Right lobe of liver (tissue), 6 donors: ENCODE data around the gene BDH1. TPM values are rescaled to one million over a fixed set of nuclear protein-coding genes. Genes with fewer than 3 reads are reported as not detected.

Experiments
- ATAC-seq, 4 donors: fragments of 200-7000 bp; cut with Tn5 transposase; one replicate each; pipeline ENCODE4 v1.9.1; 2020; ENCODE audit warnings: mild to moderate bottlenecking in 4 of 4, moderate library complexity in 4 of 4
- DNase-seq, 3 donors: peaks; one replicate each; pipeline ENCODE4 v3.0.0-alpha.2; 2020
- H3K27ac ChIP-seq, 3 donors: fragments of 200-600 bp; one replicate each; pipeline ENCODE4 v1.8.0; 2022
- H3K27me3 ChIP-seq, 2 donors: fragments of 200-600 bp; one replicate each; pipeline ENCODE4 v1.8.0; 2022
- H3K36me3 ChIP-seq, 4 donors: fragments of 200-600 bp; sonication (generic) in 1 of 4; one replicate each; pipeline versions ENCODE4 v1.5.1 to v1.8.0; 2017 to 2022; ENCODE audit warnings: control low read depth in 1 of 4
- H3K4me1 ChIP-seq, 4 donors: fragments of 200-600 bp; sonication (generic) in 1 of 4; one replicate each; pipeline versions ENCODE4 v1.5.1 to v1.8.0; 2017 to 2022; ENCODE audit warnings: control low read depth in 1 of 4
- H3K4me3 ChIP-seq, 3 donors: fragments of 200-600 bp; one replicate each; pipeline ENCODE4 v1.8.0; 2022
- H3K9me3 ChIP-seq, 4 donors: fragments of 200-600 bp; sonication (generic) in 1 of 4; one replicate each; pipeline versions ENCODE4 v1.5.1 to v1.8.0; 2017 to 2022; ENCODE audit warnings: control low read depth in 1 of 4
- CTCF ChIP-seq, 4 donors: fragments of 200-600 bp in 3 of 4; fragments of 450-650 bp in 1 of 4; IDR thresholded peaks; one replicate each; pipeline versions ENCODE4 v1.5.1 to v1.8.0; 2016 to 2022; ENCODE audit warnings: antibody characterized with exemption in 4 of 4, mild to moderate bottlenecking in 2 of 4
- POLR2A ChIP-seq: fragments of 450-650 bp; IDR thresholded peaks from one replicate; pipeline ENCODE4 v1.6.1; 2017; ENCODE audit warnings: antibody characterized with exemption, mild to moderate bottlenecking
- WGBS: methylation state at CpG from one replicate; pipeline ENCODE4 v1.1.6; 2018; ENCODE audit warnings: low coverage, low lambda C conversion rate; ENCODE audit not compliant: insufficient coverage; ENCODE audit errors: missing lambda C conversion rate; 5-methylcytosine and 5-hydroxymethylcytosine counted together
- intact Hi-C, 2 donors: fragments of 100-400 bp; cut with DNase I; formaldehyde crosslinking; loops; one replicate each; pipeline versions ENCODE4 v1.11.2 to v1.14.1; 2022
- total RNA-seq, 6 experiments: library from RNA; depleted of rRNA in 2 of 6; stranded (reverse); fragments of >200 nt in 2 of 6; fragmentation: NEBNext Ultra II Directional in 3 of 6; extraction: Animal tissue kit (Norgen Biotek cat#: 25700) in 3 of 6; gene quantifications; one replicate each; pipeline versions ENCODE4 v1.1.0 to v1.2.4, GENCODE V29; 2016 to 2023
- donor health status: DM: no; HTN: yes; CAD: no.
- donor health status: DM: no; HTN: no; CAD: no.
- donor health status: DM: no; HTN: no; CAD: no.
- donor health status: DM: no; HTN: yes; CAD: no.
- donor health status: DM: no; HTN: yes; CAD: no.

The BDH1 gene
- total RNA-seq, 6 experiments from 2014 or later = 65.5 to 366 (median 233) TPM

- WGBS = 42% methylated on average over 5 of the region's 5 CpGs
- DNase-seq (no peak), ATAC-seq (no peak)
- H3K27me3 ChIP-seq = no peaks in the 10 kb centered on the region
- TF ChIP-seq CTCF (IDR thresholded peaks at IDR 0.05) = no peak
- TF ChIP-seq POLR2A = no peak
- H3K4me3 ChIP-seq = no peak overlapping the region
- no peaks in the 10 kb centered on the region for H3K9me3 ChIP-seq
- peaks cover 0 to 95% (median 30%) of the 10 kb centered on the region in 4 donors for H3K4me1 ChIP-seq
- H3K36me3 ChIP-seq = peaks cover 0 to 2% (median 0%) of the 10 kb centered on the region in 4 donors
- intact Hi-C loops = no loop called here
- peak overlapping the region in 1 of 3 donors; percentile 5 for H3K27ac ChIP-seq
Measured at GRCh38 chr3:197561926-197562325, 6.2 kb upstream of the BDH1 start.

- ATAC-seq (peak; percentile 35 to 64 (median 62)), DNase-seq (no peak)
- 17% methylated on average over 3 of the region's 3 CpGs for WGBS
- Histone ChIP-seq H3K27me3 (no peaks in the 10 kb centered on the region), H3K4me3 (no peak overlapping the region), H3K27ac (peak overlapping the region in 1 of 3 donors; percentile 30), H3K9me3 (no peaks in the 10 kb centered on the region), H3K4me1 (peaks cover 0 to 73% (median 23%) of the 10 kb centered on the region in 4 donors), H3K36me3 (peaks cover 0 to 13% (median 1%) of the 10 kb centered on the region in 4 donors)
- TF ChIP-seq CTCF (IDR thresholded peaks at IDR 0.05) (no peak), POLR2A (no peak)
- intact Hi-C loops = no loop called here
Measured at GRCh38 chr3:197559651-197560050, 3.9 kb upstream of the BDH1 start.

GRCh38 chr3:197554562-197555280, 1.0 kb downstream of the BDH1 start:
- intact Hi-C loops = no loop called here
- peak; percentile 87 to 93 (median 91) for DNase-seq
- Histone ChIP-seq H3K36me3 (peaks cover 0 to 15% (median 1%) of the 10 kb centered on the region in 4 donors), H3K27me3 (no peaks in the 10 kb centered on the region), H3K9me3 (no peaks in the 10 kb centered on the region), H3K27ac (peak overlapping the region; percentile 7 to 66 (median 57)), H3K4me3 (peak overlapping the region; percentile 44 to 56 (median 51)), H3K4me1 (peaks cover 0 to 33% (median 6%) of the 10 kb centered on the region in 4 donors)
- peak; percentile 84 to 94 (median 90) for ATAC-seq
- 54% methylated on average over 9 of the region's 60 CpGs for WGBS
- TF ChIP-seq POLR2A (no peak), CTCF (IDR thresholded peaks at IDR 0.05) (peak; percentile 9 to 42 (median 33))

- intact Hi-C loops = no loop called here
- H3K9me3 ChIP-seq = no peaks in the 10 kb centered on the region
- no peak for TF ChIP-seq POLR2A
- no peak for TF ChIP-seq CTCF (IDR thresholded peaks at IDR 0.05)
- no peaks in the 10 kb centered on the region for H3K27me3 ChIP-seq
- peaks cover 0 to 15% (median 1%) of the 10 kb centered on the region in 4 donors for H3K36me3 ChIP-seq
- peak overlapping the region; percentile 44 to 56 (median 51) for H3K4me3 ChIP-seq
- 57% methylated on average over 10 of the region's 10 CpGs for WGBS
- ATAC-seq (peak in 1 of 4 donors; percentile 2), DNase-seq (no peak)
- H3K27ac ChIP-seq = peak overlapping the region; percentile 7 to 66 (median 57)
- peaks cover 0 to 27% (median 2%) of the 10 kb centered on the region in 4 donors for H3K4me1 ChIP-seq
Measured at GRCh38 chr3:197554196-197554561, 1.6 kb downstream of the BDH1 start.
